GM12878 (cell line): ENCODE data around the gene TMPRSS13. TPM values are rescaled to one million over a fixed set of nuclear protein-coding genes. Genes with fewer than 3 reads are reported as not detected.

Source experiments
- ATAC-seq: fragments of 200-7000 bp; cut with Tn5 transposase; 3 replicates; pipeline ENCODE4 v1.9.1; 2020; ENCODE audit warnings: mild to moderate bottlenecking, moderate library complexity
- BruUV-seq: library from RNA; stranded (reverse); fragments of 400-500 nt; replicated peaks from 2 replicates; lab custom pipeline; 2021; lab: Mats Ljungman, UMichigan
- CTCF ChIA-PET: fragments of 300-600 bp; sonication (Branson Sonifier 250); formaldehyde crosslinking; extraction: SDS; loops from one replicate; lab custom pipeline; 2021; ENCODE audit warnings: inconsistent platforms; lab: Yijun Ruan, JAX
- POLR2A ChIA-PET: fragments of 350-600 bp; formaldehyde crosslinking; extraction: SDS; loops from one replicate; lab custom pipeline; 2021; ENCODE audit warnings: inconsistent platforms; lab: Charles Lee
- RAD21 ChIA-PET: fragments of 300-600 bp; sonication (Branson Sonifier 250); formaldehyde crosslinking; loops from one replicate; lab custom pipeline; 2023; ENCODE audit warnings: antibody characterized with exemption; ENCODE audit not compliant: unreplicated experiment; lab: Charles Lee
- SMC1A ChIA-PET: fragments of 300-600 bp; sonication (Branson Sonifier 250); formaldehyde crosslinking; loops from one replicate; lab custom pipeline; 2023; ENCODE audit not compliant: unreplicated experiment, uncharacterized antibody; lab: Charles Lee
- DNase-seq: peaks from one replicate; pipeline ENCODE4 v3.0.0-alpha.2; 2011; ENCODE audit warnings: low read depth, low spot score
- FAIRE-seq: peaks from 3 replicates; lab custom pipeline; 2011; peaks lifted over from hg19 to GRCh38; lab: Jason Lieb, UNC
- H2AFZ ChIP-seq: 2 replicates; pipeline ENCODE4 v1.6.0; 2011; ENCODE audit warnings: low read depth, low read length, control low read depth; ENCODE audit not compliant: control insufficient read depth
- H3K27ac ChIP-seq: 2 replicates; pipeline ENCODE4 v1.5.1; 2011; ENCODE audit warnings: control low read depth; ENCODE audit not compliant: control insufficient read depth, insufficient read depth
- H3K27me3 ChIP-seq, 2 experiments: replicated peaks in 1 of 2; 2 replicates each; pipeline versions ENCODE4 v1.6.0 to v1.6.1; 2011; ENCODE audit warnings: low read length in 1 of 2; ENCODE audit not compliant: control insufficient read depth in 2 of 2, insufficient read depth in 2 of 2
- H3K36me3 ChIP-seq, 2 experiments: 2 replicates each; pipeline ENCODE4 v1.5.1; 2011; ENCODE audit warnings: low read length in 1 of 2; ENCODE audit not compliant: control insufficient read depth in 2 of 2, insufficient read depth in 2 of 2
- H3K4me1 ChIP-seq: 2 replicates; pipeline ENCODE4 v1.6.1; 2011; ENCODE audit warnings: mild to moderate bottlenecking, low read length, moderate library complexity, mixed read lengths; ENCODE audit not compliant: control insufficient read depth, insufficient read depth
- H3K4me2 ChIP-seq: 2 replicates; pipeline ENCODE4 v1.6.0; 2011; ENCODE audit warnings: control low read depth; ENCODE audit not compliant: control insufficient read depth, insufficient read depth
- H3K4me3 ChIP-seq: fragments of 200-600 bp; sonication (generic); 2 replicates; pipeline ENCODE4 v1.5.1; 2016
- H3K79me2 ChIP-seq: 2 replicates; pipeline ENCODE4 v1.6.0; 2011; ENCODE audit warnings: low read length; ENCODE audit not compliant: control insufficient read depth, insufficient read depth
- H3K9ac ChIP-seq: 2 replicates; pipeline ENCODE4 v1.8.0; 2011; ENCODE audit warnings: low read length, control low read depth, mixed read lengths; ENCODE audit not compliant: control insufficient read depth, insufficient read depth
- H3K9me3 ChIP-seq: replicated peaks from 3 replicates; pipeline ENCODE4 v1.5.1; 2011; ENCODE audit warnings: mild to moderate bottlenecking, low read length; ENCODE audit not compliant: control insufficient read depth, insufficient read depth
- H4K20me1 ChIP-seq: 2 replicates; pipeline ENCODE4 v1.6.0; 2011; ENCODE audit not compliant: control insufficient read depth, insufficient read depth
- KAT2A ChIP-seq: conservative IDR thresholded peaks from 2 replicates; pipeline ENCODE4 v1.6.1; 2011; ENCODE audit warnings: low read depth, low read length; ENCODE audit not compliant: control insufficient read depth
- PKNOX1 ChIP-seq: fragments of 450-650 bp; IDR thresholded peaks from 2 replicates; pipeline ENCODE4 v1.6.1; 2016; ENCODE audit warnings: mild to moderate bottlenecking
- POU2F2 ChIP-seq: IDR thresholded peaks from 3 replicates; pipeline ENCODE4 v1.6.1; 2011; ENCODE audit warnings: low read depth, mild to moderate bottlenecking, low read length, borderline replicate concordance
- SIX5 ChIP-seq: IDR thresholded peaks from 2 replicates; pipeline ENCODE4 v1.6.1; 2011; ENCODE audit warnings: mild to moderate bottlenecking, low read depth, low read length, moderate library complexity; ENCODE audit not compliant: severe bottlenecking
- SUPT20H ChIP-seq: IDR thresholded peaks from 2 replicates; pipeline ENCODE4 v1.6.1; 2011; ENCODE audit warnings: low read depth, mild to moderate bottlenecking, low read length, moderate library complexity, borderline replicate concordance; ENCODE audit not compliant: control insufficient read depth
- TARDBP ChIP-seq: IDR thresholded peaks from 2 replicates; pipeline ENCODE4 v1.6.1; 2016; ENCODE audit warnings: borderline replicate concordance
- ZBTB4 ChIP-seq: fragments of 450-650 bp; formaldehyde crosslinking; IDR thresholded peaks from 2 replicates; pipeline ENCODE4 v1.4.0; 2022; ENCODE audit warnings: mild to moderate bottlenecking, moderate library complexity
- WGBS: methylation state at CpG from one replicate; pipeline ENCODE4 v1.1.6; 2016; ENCODE audit warnings: low lambda C conversion rate; ENCODE audit not compliant: insufficient replicate concordance, insufficient coverage; ENCODE audit errors: missing lambda C conversion rate; 5-methylcytosine and 5-hydroxymethylcytosine counted together
- in situ Hi-C: fragments of 300-500 bp; cut with MboI; formaldehyde crosslinking; loops from 9 replicates; pipeline ENCODE4 v1.14.3; 2018; ENCODE audit warnings: mixed read lengths
- intact Hi-C: fragments of 100-400 bp; cut with micrococcal nuclease; formaldehyde crosslinking; loops from one replicate; pipeline ENCODE4 v1.14.2; 2022; ENCODE audit not compliant: unreplicated experiment
- polyA plus RNA-seq, 11 experiments: library from polyadenylated mRNA; depleted of rRNA in 4 of 11; unstranded in 6 of 11; stranded (reverse) in 5 of 11; fragments of >200 nt; fragmentation: Nextera tagmentation in 4 of 11; fragmentation: Illumina TruSeq in 1 of 11; extraction: Ambion mirVana in 4 of 11; extraction: Trizol in 1 of 11; gene quantifications; 1 replicate in 1 of 11; 2 replicates in 10 of 11; pipeline versions ENCODE4 v1.2.1 to v1.2.3, GENCODE V29; 2011 to 2016; ENCODE audit warnings: inconsistent platforms in 2 of 11, missing spikeins in 2 of 11, low read depth in 1 of 11
- total RNA-seq, 4 experiments: library from RNA; depleted of rRNA in 3 of 4; stranded (reverse); fragments of >200 nt in 3 of 4; fragmentation: Illumina TruSeq in 1 of 4; extraction: Trizol in 1 of 4; gene quantifications; 2 replicates each; pipeline versions ENCODE4 v1.2.1 to v1.2.3, GENCODE V29; 2013 to 2021

The TMPRSS13 gene
- total and polyA plus RNA-seq, 10 of the 15 experiments (the other 5 are each of a cell fraction or from before 2014, with no cell fraction given) = 0.05 to 0.50 (median 0.26) TPM; not detected in 2

GRCh38 chr11:117958949-117959348, 29.7 kb upstream of the TMPRSS13 start:
- H3K27me3 ChIP-seq = no peaks in the 10 kb centered on the region
- no peaks in the 10 kb centered on the region for H4K20me1 ChIP-seq
- CTCF ChIA-PET = no interaction called here
- no peak overlapping the region for H3K27ac ChIP-seq
- ATAC-seq (no peak), FAIRE-seq (no peak), DNase-seq (no peak)
- H3K4me3 ChIP-seq = no peak overlapping the region
- H3K4me2 ChIP-seq = no peak overlapping the region
- intact Hi-C loops (no loop called here), in situ Hi-C loops (no loop called here)
- no peak overlapping the region for H3K9ac ChIP-seq
- BruUV-seq = no TSS peak
- no peaks in the 10 kb centered on the region for H3K79me2 ChIP-seq
- H3K36me3 ChIP-seq = no peaks in the 10 kb centered on the region; a peak in 1 of 4 replicates
- SMC1A ChIA-PET = no interaction called here
- RAD21 ChIA-PET = no interaction called here
- WGBS = 89% methylated on average over 1 of the region's 1 CpG
- H3K4me1 ChIP-seq = peaks cover 13% of the 10 kb centered on the region
- H2AFZ ChIP-seq = no peak overlapping the region
- peaks cover 8% of the 10 kb centered on the region for H3K9me3 ChIP-seq
- no peak for TF ChIP-seq SIX5
- no peak for TF ChIP-seq SUPT20H
- TF ChIP-seq POU2F2 = no peak
- TF ChIP-seq KAT2A = no peak
- TF ChIP-seq ZBTB4 = no peak
- no peak for TF ChIP-seq PKNOX1
- TF ChIP-seq TARDBP = no peak
- POLR2A ChIA-PET = no interaction called here
